GDM1 (cell line): ENCODE results near the gene PALM3.

ENCODE experiments used
- DNase-seq: peaks from one replicate; lab custom pipeline; 2025; lab: John Stamatoyannopoulos, UW

The PALM3 gene

GRCh38 chr19:14061751-14062557 is at the start of gene PALM3:
Gene PALM3 (minus strand): TSS chr19:14062076. CDS start chr19:14061980, 96 bp downstream.
- no peak for DNase-seq

GRCh38 chr19:14111486-14111885 is 49.6 kb upstream of the PALM3 start:
- no peak for DNase-seq

GRCh38 chr19:14110650-14111049 is 48.8 kb upstream of the PALM3 start:
- DNase-seq = no peak

GRCh38 chr19:14107581-14108461 is 45.9 kb upstream of the PALM3 start:
- DNase-seq = no peak

- DNase-seq = no peak
Measured at GRCh38 chr19:14106840-14107239, 45.0 kb upstream of the PALM3 start.

- no peak for DNase-seq
Measured at GRCh38 chr19:14105680-14106079, 43.8 kb upstream of the PALM3 start.

GRCh38 chr19:14103310-14103709 is 41.4 kb upstream of the PALM3 start:
- no peak for DNase-seq

GRCh38 chr19:14102756-14103155 is 40.9 kb upstream of the PALM3 start:
- no peak for DNase-seq

GRCh38 chr19:14102102-14102696 is 40.3 kb upstream of the PALM3 start:
- DNase-seq = no peak

GRCh38 chr19:14101003-14101545 is 39.2 kb upstream of the PALM3 start:
- no peak for DNase-seq

- no peak for DNase-seq
Measured at GRCh38 chr19:14097532-14098151, 35.8 kb upstream of the PALM3 start.

- no peak for DNase-seq
Measured at GRCh38 chr19:14096272-14096992, 34.6 kb upstream of the PALM3 start.

GRCh38 chr19:14094854-14095253 is 33.0 kb upstream of the PALM3 start:
- DNase-seq = no peak

- no peak for DNase-seq
Measured at GRCh38 chr19:14093117-14093823, 31.4 kb upstream of the PALM3 start.

GRCh38 chr19:14091813-14092462 is 30.1 kb upstream of the PALM3 start:
- DNase-seq = no peak

GRCh38 chr19:14091081-14091812 is 29.4 kb upstream of the PALM3 start:
- peak; percentile 89 for DNase-seq

- peak; percentile 89 for DNase-seq
Measured at GRCh38 chr19:14090509-14091080, 28.7 kb upstream of the PALM3 start, which contains the start of gene SAMD1. Gene SAMD1 (minus strand): TSS chr19:14090751.

- DNase-seq = peak; percentile 20
Measured at GRCh38 chr19:14089662-14090508, 28.0 kb upstream of the PALM3 start.
